Spleen (tissue), 11 donors: ENCODE measurements around the gene PIM3. TPM values are rescaled to one million over a fixed set of nuclear protein-coding genes. Genes with fewer than 3 reads are reported as not detected.

Experiments
- DNase-seq: peaks from one replicate; pipeline ENCODE4 v3.0.0-alpha.2; 2020
- H3K27ac ChIP-seq, 8 donors: fragments of 200-600 bp; sonication (generic) in 7 of 8; 1 replicate in 4 of 8; 2 replicates in 4 of 8; pipeline versions ENCODE4 v1.5.0 to v1.8.0; 2016 to 2021; ENCODE audit warnings: inconsistent platforms in 4 of 8, mild to moderate bottlenecking in 4 of 8, moderate library complexity in 1 of 8
- H3K27me3 ChIP-seq, 7 donors: fragments of 200-600 bp; sonication (generic) in 6 of 7; replicated peaks in 1 of 7; 1 replicate in 4 of 7; 2 replicates in 3 of 7; pipeline versions ENCODE4 v1.5.0 to v1.8.0; 2016 to 2021; ENCODE audit warnings: inconsistent platforms in 3 of 7, mild to moderate bottlenecking in 1 of 7
- H3K36me3 ChIP-seq, 6 donors: fragments of 200-600 bp; sonication (generic) in 5 of 6; 1 replicate in 4 of 6; 2 replicates in 2 of 6; pipeline versions ENCODE4 v1.5.0 to v1.8.0; 2016 to 2021; ENCODE audit warnings: inconsistent platforms in 2 of 6
- H3K4me1 ChIP-seq, 6 donors: fragments of 200-600 bp; sonication (generic) in 5 of 6; 1 replicate in 3 of 6; 2 replicates in 3 of 6; pipeline versions ENCODE4 v1.5.0 to v1.8.0; 2016 to 2021; ENCODE audit warnings: inconsistent platforms in 3 of 6
- H3K4me3 ChIP-seq, 8 donors: fragments of 200-600 bp; sonication (generic) in 7 of 8; 1 replicate in 4 of 8; 2 replicates in 4 of 8; pipeline versions ENCODE4 v1.5.0 to v1.8.0; 2016 to 2021; ENCODE audit warnings: inconsistent platforms in 4 of 8, mild to moderate bottlenecking in 4 of 8, moderate library complexity in 2 of 8
- H3K9me3 ChIP-seq, 8 donors: fragments of 200-600 bp; sonication (generic) in 7 of 8; 1 replicate in 4 of 8; 2 replicates in 4 of 8; pipeline versions ENCODE4 v1.5.0 to v1.8.0; 2016 to 2021; ENCODE audit warnings: inconsistent platforms in 4 of 8
- CTCF ChIP-seq, 11 experiments: fragments of 200-600 bp in 7 of 11; fragments of 450-650 bp in 4 of 11; sonication (generic) in 4 of 11; IDR thresholded peaks in 8 of 11; conservative IDR thresholded peaks in 3 of 11; 1 replicate in 7 of 11; 2 replicates in 4 of 11; pipeline versions ENCODE4 v1.4.0 to v1.8.0; 2016 to 2021; ENCODE audit warnings: antibody characterized with exemption in 11 of 11, inconsistent platforms in 4 of 11, mild to moderate bottlenecking in 1 of 11
- POLR2A ChIP-seq, 3 donors: fragments of 450-650 bp; IDR thresholded peaks; one replicate each; pipeline ENCODE4 v1.5.1; 2017; ENCODE audit warnings: antibody characterized with exemption in 3 of 3, mild to moderate bottlenecking in 1 of 3
- POLR2AphosphoS5 ChIP-seq, 3 donors: sonication (generic); formaldehyde crosslinking; IDR thresholded peaks; one replicate each; pipeline ENCODE4 v1.5.1; 2017; ENCODE audit warnings: antibody characterized with exemption in 3 of 3
- WGBS, 5 donors: extraction: QIAGEN DNeasy Blood & Tissue Kit in 3 of 5; methylation state at CpG; one replicate each; pipeline versions ENCODE4 v1.1.5 to v1.1.7; 2013 to 2018; 5-methylcytosine and 5-hydroxymethylcytosine counted together
- intact Hi-C: fragments of 100-400 bp; cut with DNase I; formaldehyde crosslinking; loops from one replicate; pipeline ENCODE4 v1.15.0; 2023; ENCODE audit warnings: low total_unique reads
- polyA plus RNA-seq, 3 donors: library from polyadenylated mRNA; stranded (reverse); fragments of 200-250 nt; gene quantifications; one replicate each; pipeline ENCODE4 v1.2.1, GENCODE V29; 2013
- total RNA-seq, 7 donors: library from RNA; depleted of rRNA in 3 of 7; stranded (reverse); fragments of >200 nt in 3 of 7; fragmentation: NEBNext Ultra II Directional in 4 of 7; extraction: Animal tissue kit (Norgen Biotek cat#: 25700) in 4 of 7; gene quantifications; one replicate each; pipeline versions ENCODE4 v1.1.0 to v1.2.1, GENCODE V29; 2016 to 2021
- donor health status: healthy with polysubstance abuse.
- donor health status: DM: no; HTN: no; CAD: no; lungs with moderate emphysema.
- donor health status: DM: no; HTN: no; CAD: no.
- donor health status: Bipolar disorder and iron deficiency.
- donor health status: healthy.
- donor health status: DM: no; HTN: no; CAD: no.
- donor health status: DM: yes; HTN: yes; CAD: no.

Gene PIM3
- total and polyA plus RNA-seq, 10 donors: 49.5 to 134 (median 93.6) TPM

- Histone ChIP-seq H3K4me1 (peaks cover 2 to 60% (median 35%) of the 10 kb centered on the region in 6 donors), H3K9me3 (no peaks in the 10 kb centered on the region), H3K4me3 (no peak overlapping the region), H3K27me3 (no peaks in the 10 kb centered on the region), H3K27ac (no peak overlapping the region), H3K36me3 (no peaks in the 10 kb centered on the region)
- TF ChIP-seq CTCF (IDR thresholded peaks at IDR 0.05 in 8 of 11, conservative IDR thresholded peaks at IDR 0.05 in 3 of 11) (no peak), POLR2AphosphoS5 (IDR thresholded peaks at IDR 0.05) (no peak), POLR2A (IDR thresholded peaks at IDR 0.05) (no peak)
- intact Hi-C loops: no loop called here
- DNase-seq: no peak
- 91 to 94% (median 94%) methylated on average over 21 to 42 of the region's 42 CpGs for WGBS, 5 donors
These were observed 11.3 kb upstream of the PIM3 start for GRCh38 chr22:49948958-49949913.

GRCh38 chr22:49949914-49950292, 10.7 kb upstream of the PIM3 start:
- intact Hi-C loops: no loop called here
- no peak overlapping the region for H3K4me3 ChIP-seq
- H3K27ac ChIP-seq: no peak overlapping the region
- WGBS, 5 donors: 87 to 100% (median 95%) methylated on average over 2 to 11 of the region's 11 CpGs
- no peak for DNase-seq
- no peaks in the 10 kb centered on the region for H3K9me3 ChIP-seq
- H3K4me1 ChIP-seq: peaks cover 2 to 61% (median 41%) of the 10 kb centered on the region in 6 donors
- TF ChIP-seq CTCF (IDR thresholded peaks at IDR 0.05 in 8 of 11, conservative IDR thresholded peaks at IDR 0.05 in 3 of 11): no peak
- H3K27me3 ChIP-seq: no peaks in the 10 kb centered on the region
- no peaks in the 10 kb centered on the region for H3K36me3 ChIP-seq

DNA sequence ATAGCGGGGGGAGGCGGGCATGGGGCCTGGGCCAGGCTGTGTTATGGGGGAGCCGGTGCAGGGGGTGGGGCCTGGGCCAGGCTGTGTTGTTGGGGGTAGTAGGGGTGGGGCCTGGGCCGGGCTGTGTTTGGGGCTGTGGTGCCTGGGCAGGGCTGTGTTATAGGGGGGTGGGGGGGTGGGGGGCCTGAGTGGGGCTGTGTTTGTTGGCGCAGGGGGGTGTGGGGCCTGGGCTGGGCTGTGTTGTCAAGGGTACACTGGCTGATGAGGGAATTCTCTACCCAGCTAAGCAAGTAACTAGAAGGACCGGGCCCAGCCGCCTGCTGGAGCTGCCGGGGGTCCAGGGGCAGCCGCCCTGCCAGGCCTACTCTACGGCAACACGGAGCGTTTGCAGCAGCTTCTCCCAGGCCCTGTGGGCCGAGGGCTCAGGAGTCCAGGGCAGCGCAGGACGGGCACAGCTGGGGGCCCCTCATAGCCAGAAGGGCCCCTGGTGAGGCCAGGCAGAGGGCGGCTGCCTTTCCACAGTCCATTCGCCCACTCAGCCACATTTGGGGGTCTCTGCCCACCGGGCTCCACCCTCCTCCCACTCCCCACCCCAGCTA, 10.1 kb upstream of the PIM3 start:
- Histone ChIP-seq H3K36me3 (no peaks in the 10 kb centered on the region), H3K9me3 (no peaks in the 10 kb centered on the region), H3K27me3 (no peaks in the 10 kb centered on the region), H3K4me3 (no peak overlapping the region), H3K27ac (peak overlapping the region in 2 of 8 donors; percentile 87 to 92), H3K4me1 (peaks cover 2 to 67% (median 47%) of the 10 kb centered on the region in 6 donors)
- no peak for DNase-seq
- 82 to 92% (median 84%) methylated on average over 8 to 18 of the region's 18 CpGs for WGBS, 5 donors
- intact Hi-C loops: no loop called here
- TF ChIP-seq POLR2AphosphoS5 (IDR thresholded peaks at IDR 0.05): no peak
- TF ChIP-seq POLR2A (IDR thresholded peaks at IDR 0.05): no peak
- TF ChIP-seq CTCF (IDR thresholded peaks at IDR 0.05 in 8 of 11, conservative IDR thresholded peaks at IDR 0.05 in 3 of 11): no peak
